Dedifferentiated amniotic fluid mesenchymal stem cell (primary cell): ENCODE data around the gene SLC18B1.

ENCODE experiments used
- DNase-seq: peaks from one replicate; pipeline ENCODE4 v3.0.0-alpha.2; 2016; ENCODE audit errors: extremely low spot score

Gene SLC18B1

GRCh38 chr6:132797951-132798868 lies at the start of gene SLC18B1:
Gene SLC18B1 (minus strand): TSS chr6:132798637. CDS start chr6:132798456, 181 bp downstream.
- DNase-seq: peak; percentile 30

GRCh38 chr6:132843316-132844035 lies 45.0 kb upstream of the SLC18B1 start:
- no peak for DNase-seq

- DNase-seq: no peak
Observed at GRCh38 chr6:132841966-132842365, 43.5 kb upstream of the SLC18B1 start.

GRCh38 chr6:132832891-132833290 lies 34.5 kb upstream of the SLC18B1 start:
- no peak for DNase-seq

GRCh38 chr6:132830334-132830751 lies 31.9 kb upstream of the SLC18B1 start:
- DNase-seq: peak; percentile 70

GRCh38 chr6:132820629-132821381 lies 22.4 kb upstream of the SLC18B1 start:
- no peak for DNase-seq

GRCh38 chr6:132819405-132820161 lies 21.1 kb upstream of the SLC18B1 start:
- DNase-seq: no peak

- DNase-seq: no peak
Observed at GRCh38 chr6:132818404-132819359, 20.2 kb upstream of the SLC18B1 start.

GRCh38 chr6:132817554-132818403 lies 19.3 kb upstream of the SLC18B1 start:
- no peak for DNase-seq

GRCh38 chr6:132816660-132817059 lies 18.2 kb upstream of the SLC18B1 start:
- DNase-seq: no peak

- DNase-seq: no peak
Observed at GRCh38 chr6:132814716-132815570, 16.5 kb upstream of the SLC18B1 start.

- DNase-seq: peak; percentile 35
Observed at GRCh38 chr6:132813173-132813856, 14.9 kb upstream of the SLC18B1 start.

GRCh38 chr6:132812756-132813172 lies 14.3 kb upstream of the SLC18B1 start:
- DNase-seq: no peak

GRCh38 chr6:132812255-132812732 lies 13.9 kb upstream of the SLC18B1 start:
- peak; percentile 38 for DNase-seq

- DNase-seq: no peak
Observed at GRCh38 chr6:132811276-132811675, 12.8 kb upstream of the SLC18B1 start.

- no peak for DNase-seq
Observed at GRCh38 chr6:132805548-132805947, 7.1 kb upstream of the SLC18B1 start.

- no peak for DNase-seq
Observed at GRCh38 chr6:132804251-132804650, 5.8 kb upstream of the SLC18B1 start.
